Subcutaneous adipose tissue (tissue), 4 donors: ENCODE data around the gene CCL17. TPM values are rescaled to one million over a fixed set of nuclear protein-coding genes. Genes with fewer than 3 reads are reported as not detected.

ENCODE experiments used
- total RNA-seq, 4 donors: library from RNA; depleted of rRNA; stranded (reverse); fragments of >200 nt; gene quantifications; one replicate each; pipeline ENCODE4 v1.1.0, GENCODE V29; 2016
- TF ChIP-seq, protein P1 (sequence below): fragments of 450-650 bp; IDR thresholded peaks from one replicate; pipeline ENCODE4 v1.5.1; 2016; ENCODE audit warnings: low read depth, mild to moderate bottlenecking, control low read depth, antibody characterized with exemption, moderate library complexity

Gene CCL17
- total RNA-seq, 4 donors from 2014 or later = not detected

GRCh38 chr16:57416084-57416483 is 11.5 kb downstream of the CCL17 start:
- TF ChIP-seq, protein P1, sequence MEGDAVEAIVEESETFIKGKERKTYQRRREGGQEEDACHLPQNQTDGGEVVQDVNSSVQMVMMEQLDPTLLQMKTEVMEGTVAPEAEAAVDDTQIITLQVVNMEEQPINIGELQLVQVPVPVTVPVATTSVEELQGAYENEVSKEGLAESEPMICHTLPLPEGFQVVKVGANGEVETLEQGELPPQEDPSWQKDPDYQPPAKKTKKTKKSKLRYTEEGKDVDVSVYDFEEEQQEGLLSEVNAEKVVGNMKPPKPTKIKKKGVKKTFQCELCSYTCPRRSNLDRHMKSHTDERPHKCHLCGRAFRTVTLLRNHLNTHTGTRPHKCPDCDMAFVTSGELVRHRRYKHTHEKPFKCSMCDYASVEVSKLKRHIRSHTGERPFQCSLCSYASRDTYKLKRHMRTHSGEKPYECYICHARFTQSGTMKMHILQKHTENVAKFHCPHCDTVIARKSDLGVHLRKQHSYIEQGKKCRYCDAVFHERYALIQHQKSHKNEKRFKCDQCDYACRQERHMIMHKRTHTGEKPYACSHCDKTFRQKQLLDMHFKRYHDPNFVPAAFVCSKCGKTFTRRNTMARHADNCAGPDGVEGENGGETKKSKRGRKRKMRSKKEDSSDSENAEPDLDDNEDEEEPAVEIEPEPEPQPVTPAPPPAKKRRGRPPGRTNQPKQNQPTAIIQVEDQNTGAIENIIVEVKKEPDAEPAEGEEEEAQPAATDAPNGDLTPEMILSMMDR = no peak

GRCh38 chr16:57419506-57419905 is 14.9 kb downstream of the CCL17 start:
- TF ChIP-seq, protein P1 = no peak

DNA sequence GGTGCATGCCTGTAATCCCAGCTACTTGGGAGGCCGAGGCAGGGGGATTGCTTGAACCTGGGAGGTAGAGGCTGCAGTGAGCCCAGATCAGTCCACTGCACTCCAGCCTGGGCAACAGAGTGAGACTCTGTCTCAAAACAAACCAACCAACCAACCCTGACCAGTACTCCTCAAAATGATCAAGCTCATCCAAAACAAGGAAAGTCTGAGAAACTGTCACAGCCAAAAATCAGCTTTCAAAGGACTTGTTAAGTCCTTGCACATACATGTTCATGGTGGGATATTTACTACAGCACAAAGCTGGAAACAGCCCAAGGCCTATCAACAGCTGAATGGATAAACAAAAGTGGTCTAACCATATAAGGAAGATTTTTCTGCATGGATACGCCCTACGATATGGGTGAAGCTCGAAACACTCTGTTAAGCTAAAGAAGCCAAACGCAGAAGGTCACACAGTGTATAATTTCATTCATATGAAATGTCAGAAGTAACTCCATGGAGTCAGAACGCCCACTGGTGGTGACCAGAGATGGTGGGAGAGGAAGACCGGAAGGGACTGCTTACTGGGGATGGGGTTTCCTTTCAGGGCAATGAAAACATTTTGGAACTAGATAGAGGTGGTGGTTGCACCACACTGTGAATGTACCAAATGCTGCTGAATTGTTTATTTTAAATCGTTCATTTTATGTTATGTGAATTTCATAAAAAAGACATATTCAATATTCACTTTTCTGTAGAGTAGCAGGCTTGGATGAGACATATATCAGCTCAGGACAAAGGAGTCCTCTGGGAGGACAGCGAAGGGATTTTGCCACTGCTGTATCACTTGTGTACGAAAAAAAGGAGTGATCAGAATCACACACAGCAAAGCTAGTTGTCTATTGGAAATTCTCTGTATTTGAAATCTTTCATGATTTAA is 17.7 kb downstream of the CCL17 start:
- TF ChIP-seq, protein P1 = no peak

GRCh38 chr16:57423152-57423551 is 18.6 kb downstream of the CCL17 start:
- TF ChIP-seq, protein P1 = no peak

GRCh38 chr16:57424583-57424982 is 20.0 kb downstream of the CCL17 start:
- TF ChIP-seq, protein P1 = no peak

DNA sequence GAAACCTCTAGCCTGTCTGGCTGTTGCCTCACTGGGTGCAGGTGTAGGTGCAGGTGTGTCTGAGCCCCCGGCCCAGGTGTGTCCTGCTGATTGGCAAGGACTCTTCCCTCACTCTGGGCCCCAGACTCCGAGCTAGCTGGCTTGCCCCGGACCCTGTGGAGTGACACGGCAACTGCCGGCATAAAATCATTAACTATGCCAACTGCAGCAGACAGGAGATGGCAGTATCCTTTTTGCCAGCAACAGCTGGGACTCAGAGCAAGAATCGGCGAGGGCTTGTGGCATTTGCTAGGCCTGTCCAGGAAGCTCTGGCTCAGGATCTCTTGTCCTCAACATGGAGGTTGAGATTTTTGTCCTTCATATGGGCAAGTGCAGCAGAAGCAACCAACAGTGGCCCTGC is 21.8 kb downstream of the CCL17 start:
- TF ChIP-seq, protein P1 = no peak

GRCh38 chr16:57427307-57427706 is 22.7 kb downstream of the CCL17 start:
- TF ChIP-seq, protein P1 = no peak
